ENCODE results near the gene CDC25C.
"Not testable (repeated sequence)": the region's sequence is repeated elsewhere in the genome, so short reads cannot be mapped to it uniquely, and the experiment has no call there.

Gene CDC25C

DNA sequence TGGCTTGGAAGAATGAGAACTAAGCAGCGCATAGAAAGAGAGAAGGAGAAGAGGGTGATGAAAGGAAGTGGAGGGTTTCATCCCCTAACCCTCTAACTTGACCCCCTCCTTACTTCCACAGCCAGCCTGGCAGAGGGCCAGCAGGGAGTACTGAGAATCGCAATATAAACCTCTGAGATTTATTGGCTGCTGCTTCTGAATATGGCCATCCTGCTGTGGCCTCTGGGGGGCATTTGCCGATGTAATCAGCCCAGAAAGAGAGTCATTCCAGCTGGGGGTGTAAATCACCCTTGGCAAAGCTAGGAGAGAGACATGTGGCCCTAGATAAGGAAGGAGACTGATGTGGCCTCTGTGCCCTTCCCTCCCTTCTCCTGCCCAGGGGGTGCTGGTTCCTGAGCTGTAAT lies 56.2 kb downstream of the CDC25C start:
- DNase-seq: peak in 1 of 3 donors; percentile 8

GRCh38 chr5:138274189-138274853 lies 57.3 kb downstream of the CDC25C start, which contains the start of gene GFRA3:
GFRA3 (minus strand) TSS chr5:138274621; CDS start chr5:138274424, 197 bp downstream.
- DNase-seq: peak in 2 of 3 donors; percentile 16 to 33

- no peak for DNase-seq
These were observed 57.8 kb downstream of the CDC25C start for GRCh38 chr5:138273834-138274188.

DNA sequence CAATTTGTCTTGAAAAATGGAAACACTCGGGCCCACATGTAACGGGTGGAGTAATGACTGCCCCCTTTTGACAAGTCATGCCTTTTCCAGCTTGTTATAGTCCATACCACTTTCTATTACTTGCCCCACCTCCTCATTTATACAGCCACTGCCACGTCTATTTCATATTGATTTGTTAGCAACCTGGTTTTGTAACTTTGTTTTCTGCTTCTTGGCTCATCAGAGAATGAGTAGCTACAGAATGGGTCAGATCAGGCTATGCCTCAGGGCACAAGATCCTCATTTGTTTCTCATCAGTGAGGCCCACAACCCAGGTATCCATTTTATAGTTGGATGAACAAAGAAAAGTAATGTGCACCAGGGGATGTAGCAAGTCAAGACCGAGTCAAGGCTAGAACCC lies 58.9 kb downstream of the CDC25C start:
- DNase-seq: no peak

DNA sequence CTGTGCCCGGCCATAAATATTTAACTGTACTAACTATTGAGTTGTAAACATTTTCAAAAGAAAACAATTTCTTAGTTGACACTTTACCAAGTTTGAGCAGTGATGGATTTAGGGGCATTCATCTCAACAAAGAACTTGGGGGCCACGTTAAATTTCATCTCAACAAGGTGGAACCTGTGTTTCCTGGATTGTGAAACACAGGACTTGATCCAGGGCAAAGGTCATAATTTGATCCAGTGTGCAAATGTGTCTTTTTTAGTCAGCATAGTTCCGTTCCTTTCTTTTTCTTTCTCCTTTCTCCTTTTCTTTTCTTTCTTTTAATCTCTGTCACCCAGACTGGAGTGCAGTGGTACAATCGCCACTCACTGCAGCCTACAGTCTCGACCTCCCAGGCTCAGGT lies 60.3 kb downstream of the CDC25C start:
- no peak for DNase-seq

DNA sequence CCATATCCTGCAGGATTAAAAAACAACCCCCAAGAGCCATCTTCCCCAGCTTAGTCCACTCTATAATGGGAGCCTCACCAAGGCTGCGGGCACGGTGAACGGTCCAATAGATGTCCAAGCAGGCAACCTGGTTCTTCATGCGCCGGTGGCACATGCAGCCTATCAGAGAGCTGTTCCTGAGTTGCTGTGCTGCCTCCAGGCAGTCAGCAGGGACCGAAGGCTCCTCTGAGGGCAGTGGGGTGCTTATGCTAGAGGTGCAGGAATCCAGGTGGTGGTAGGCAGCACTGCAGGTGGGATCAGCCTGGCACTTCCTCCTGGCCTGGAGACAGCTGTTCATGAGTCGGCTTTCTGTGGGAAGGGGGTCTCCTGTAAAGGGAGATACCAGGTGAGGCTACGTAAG lies 67.4 kb downstream of the CDC25C start:
- DNase-seq: no peak

GRCh38 chr5:138263581-138263980 lies 68.0 kb downstream of the CDC25C start:
- no peak for DNase-seq

GRCh38 chr5:138258704-138259292 lies 72.8 kb downstream of the CDC25C start:
- no peak for DNase-seq

DNA sequence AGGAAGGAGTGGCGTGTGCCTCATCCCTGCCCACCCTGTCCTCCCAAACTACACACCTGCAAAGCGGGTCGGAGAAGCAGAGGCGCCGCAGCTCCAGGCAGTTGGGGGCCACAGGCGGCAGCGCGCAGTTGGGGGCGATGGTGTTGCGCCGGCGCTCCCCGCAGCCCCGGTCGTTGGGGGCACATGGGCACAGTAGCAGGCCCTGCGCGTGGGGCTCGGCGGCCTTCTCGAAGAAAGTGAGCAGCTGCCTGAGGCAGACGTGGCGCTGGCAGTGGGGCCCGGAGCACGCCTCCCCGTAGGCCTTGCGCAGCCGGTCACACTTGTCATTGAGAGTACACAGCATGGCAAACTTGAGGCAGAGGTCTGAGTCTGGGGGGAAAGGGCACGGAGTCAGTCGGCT lies 74.0 kb downstream of the CDC25C start:
- DNase-seq: no peak

DNA sequence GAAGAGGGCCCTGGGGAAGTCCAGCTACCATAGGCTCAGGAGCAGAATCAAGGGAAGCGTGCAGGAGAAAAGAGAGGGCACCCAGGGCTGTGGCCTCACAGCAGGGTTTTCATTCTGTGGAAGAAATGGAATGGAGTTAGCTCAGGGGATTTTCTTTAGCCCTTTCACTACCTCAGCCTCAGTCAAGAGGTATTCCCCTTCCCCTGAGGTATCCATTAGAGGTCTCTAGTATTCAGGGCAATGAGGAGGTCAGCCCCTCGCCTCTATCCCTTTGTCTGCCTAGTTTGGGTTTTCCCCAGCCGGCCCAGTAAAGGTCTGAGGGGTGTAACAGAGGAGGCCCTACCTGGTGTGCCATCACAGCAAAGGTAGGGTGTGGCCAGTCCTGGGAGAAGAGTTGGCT lies 78.7 kb downstream of the CDC25C start:
- no peak for DNase-seq

GRCh38 chr5:138247800-138248199 lies 83.8 kb downstream of the CDC25C start:
- DNase-seq: not testable (repeated sequence)

GRCh38 chr5:138246822-138247221 lies 84.8 kb downstream of the CDC25C start:
- no peak for DNase-seq

DNA sequence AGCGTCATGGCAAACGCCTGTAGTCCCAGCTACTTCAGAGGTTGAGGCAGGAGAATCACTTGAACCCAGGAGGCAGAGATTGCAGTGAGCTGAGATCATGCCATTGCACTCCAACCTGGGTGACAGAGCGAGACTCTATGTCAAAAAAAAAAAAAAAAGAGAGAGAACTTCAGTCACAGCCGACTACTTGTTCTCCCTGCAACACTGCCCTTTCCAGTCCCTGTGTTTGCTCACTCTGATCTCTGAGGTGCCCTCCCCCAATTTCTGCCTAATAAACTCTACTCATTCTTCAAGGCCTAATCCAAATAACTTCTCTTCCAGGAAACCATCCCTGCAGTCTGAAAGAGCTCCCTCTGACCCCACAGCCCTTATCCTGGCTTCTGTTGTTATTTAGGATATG lies 85.3 kb downstream of the CDC25C start:
- no peak for DNase-seq

- no peak for DNase-seq
These were observed 85.9 kb downstream of the CDC25C start for GRCh38 chr5:138245717-138246116.

DNA sequence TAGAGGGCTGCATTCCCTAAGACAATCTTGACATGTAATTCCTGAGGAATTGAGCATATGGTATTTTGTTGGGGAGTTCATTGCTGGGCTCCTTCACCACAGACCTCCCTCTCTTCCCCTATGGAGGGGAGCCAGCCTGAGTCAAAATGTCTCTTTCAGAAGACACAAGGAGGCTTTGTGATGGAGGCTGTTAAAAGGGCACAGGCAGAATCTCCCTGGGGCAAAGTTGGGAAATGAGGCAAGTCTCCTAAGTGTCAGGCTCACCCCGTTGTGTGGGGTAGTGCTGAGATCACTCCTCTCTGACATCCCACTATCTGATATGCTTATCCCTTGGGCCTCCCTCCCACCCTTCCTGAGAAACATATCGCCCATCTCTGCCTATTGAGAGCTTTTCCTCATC lies 87.8 kb downstream of the CDC25C start:
- DNase-seq: no peak

DNA sequence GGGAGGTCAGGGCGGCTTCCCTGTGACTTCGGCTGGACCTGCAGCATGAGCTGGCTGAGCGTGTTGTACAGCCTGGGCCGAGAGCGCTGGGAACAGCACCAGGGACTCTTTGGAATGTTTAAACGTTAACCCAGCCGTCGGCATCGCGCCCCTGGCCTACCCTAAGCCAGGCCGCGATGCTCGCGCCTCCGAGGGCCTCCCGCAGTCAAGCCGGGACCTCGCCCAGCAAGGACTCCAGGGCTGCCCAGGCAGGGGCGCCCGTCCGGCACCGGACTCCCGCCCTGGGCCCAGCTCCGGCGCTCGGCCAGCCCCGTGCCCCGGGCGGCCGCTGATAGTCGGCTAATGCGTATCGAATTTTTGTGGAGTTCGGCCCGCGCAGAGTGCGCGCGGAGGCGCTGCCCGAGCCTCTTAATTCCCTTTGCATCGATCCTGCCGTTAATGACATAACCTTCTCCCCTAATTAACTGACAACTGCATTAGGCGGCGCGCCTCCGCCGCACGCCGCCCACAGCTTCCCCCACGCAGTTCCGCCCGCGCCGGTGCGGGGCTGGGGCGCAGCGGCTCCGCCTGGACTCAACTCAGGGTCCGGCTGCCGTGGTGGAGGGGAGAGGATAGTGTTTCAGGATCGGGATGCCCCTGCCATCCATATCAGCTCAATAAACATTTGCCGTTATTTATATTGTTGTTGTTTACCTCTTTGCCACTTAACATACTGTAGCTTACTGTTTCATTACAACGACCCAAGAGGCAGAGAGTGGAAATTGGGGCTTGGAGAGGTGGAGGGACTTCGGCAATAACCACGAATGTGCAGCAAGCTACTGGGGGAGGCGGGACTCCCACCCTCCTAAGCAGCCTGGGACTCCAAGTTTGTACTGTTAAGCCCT lies 89.7 kb downstream of the CDC25C start:
- DNase-seq: peak in 2 of 3 donors; percentile 13 to 32

- peak in 1 of 3 donors; percentile 22 for DNase-seq
These were observed 90.8 kb downstream of the CDC25C start for GRCh38 chr5:138240650-138241385.

- DNase-seq: no peak
These were observed 93.6 kb downstream of the CDC25C start for GRCh38 chr5:138238034-138238433.
